Tibial nerve (tissue), 4 donors: Measurements from ENCODE around the gene PHF23. TPM values are rescaled to one million over a fixed set of nuclear protein-coding genes. Genes with fewer than 3 reads are reported as not detected.
A peak's percentile ranks its signal among the peaks of the same experiment; 100 is the strongest.

Experiments used
- DNase-seq, 2 donors: peaks; one replicate each; pipeline ENCODE4 v3.0.0-alpha.2; 2019; ENCODE audit warnings: low spot score in 2 of 2
- H3K27ac ChIP-seq, 4 donors: fragments of 200-600 bp; sonication (generic) in 3 of 4; one replicate each; pipeline ENCODE4 v1.5.1; 2017 to 2019; ENCODE audit warnings: mild to moderate bottlenecking in 1 of 4
- H3K27me3 ChIP-seq, 2 donors: fragments of 200-600 bp; sonication (generic) in 1 of 2; one replicate each; pipeline versions ENCODE4 v1.5.1 to v1.6.0; 2017 to 2019
- H3K36me3 ChIP-seq, 3 donors: fragments of 200-600 bp; sonication (generic); one replicate each; pipeline ENCODE4 v1.5.1; 2018 to 2019
- H3K4me1 ChIP-seq, 4 donors: fragments of 200-600 bp; sonication (generic) in 3 of 4; one replicate each; pipeline ENCODE4 v1.5.1; 2017 to 2019
- H3K4me3 ChIP-seq, 4 donors: fragments of 200-600 bp; sonication (generic) in 3 of 4; one replicate each; pipeline ENCODE4 v1.5.1; 2017 to 2019; ENCODE audit warnings: mild to moderate bottlenecking in 1 of 4, moderate library complexity in 1 of 4
- H3K9me3 ChIP-seq, 4 donors: fragments of 200-600 bp; sonication (generic) in 3 of 4; one replicate each; pipeline ENCODE4 v1.5.1; 2017 to 2019
- CTCF ChIP-seq, 5 experiments: fragments of 200-600 bp in 3 of 5; fragments of 450-650 bp in 2 of 5; sonication (generic) in 3 of 5; IDR thresholded peaks; one replicate each; pipeline ENCODE4 v1.5.1; 2016 to 2019; ENCODE audit warnings: antibody characterized with exemption in 5 of 5, mild to moderate bottlenecking in 3 of 5, moderate library complexity in 2 of 5
- EP300 ChIP-seq, 2 donors: sonication (generic); formaldehyde crosslinking; IDR thresholded peaks; one replicate each; pipeline ENCODE4 v1.6.1; 2017; ENCODE audit warnings: antibody characterized with exemption in 2 of 2, mild to moderate bottlenecking in 1 of 2
- POLR2A ChIP-seq, 2 donors: fragments of 450-650 bp; IDR thresholded peaks; one replicate each; pipeline ENCODE4 v1.6.1; 2017; ENCODE audit warnings: antibody characterized with exemption in 2 of 2, mild to moderate bottlenecking in 2 of 2, moderate library complexity in 2 of 2
- WGBS, 2 donors: methylation state at CpG; one replicate each; pipeline ENCODE4 v1.1.5; 2018; 5-methylcytosine and 5-hydroxymethylcytosine counted together
- total RNA-seq, 4 donors: library from RNA; depleted of rRNA; stranded (reverse); fragments of >200 nt; gene quantifications; one replicate each; pipeline ENCODE4 v1.1.0, GENCODE V29; 2016

PHF23 gene
- total RNA-seq, 4 donors from 2014 or later = 20.3 to 29.7 (median 23.3) TPM

DNA sequence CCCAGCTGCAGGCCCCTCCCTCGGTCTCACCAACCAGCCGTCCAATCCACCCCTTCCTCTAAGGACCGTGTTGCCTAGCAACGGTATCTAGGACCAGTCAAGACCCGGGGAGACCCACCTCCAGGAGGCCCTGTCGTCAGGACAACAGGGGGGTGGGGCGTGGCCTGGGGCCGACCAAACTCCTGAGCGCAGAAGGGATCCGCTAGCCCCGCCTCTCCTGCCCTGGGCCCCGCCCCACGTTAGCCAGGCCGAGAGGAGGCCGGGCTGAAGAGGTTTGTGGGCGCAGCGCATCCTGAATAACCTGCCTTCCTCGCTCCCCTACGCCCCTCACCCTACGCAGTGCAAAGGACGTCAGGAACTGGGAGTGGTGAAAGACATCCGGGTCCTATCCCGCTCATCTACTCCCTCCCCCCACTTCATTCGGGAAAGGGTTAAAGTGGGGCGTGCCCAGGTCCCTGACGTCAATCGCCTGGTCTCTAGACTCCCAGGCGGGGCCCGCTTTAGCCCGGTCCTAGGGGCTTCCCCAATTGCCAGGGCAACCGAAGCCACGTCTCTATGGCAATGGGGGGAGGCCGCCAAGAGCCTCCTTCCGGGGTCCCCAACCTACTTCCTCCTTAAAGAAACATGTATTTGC lies 34.3 kb downstream of the PHF23 start:
- 0 to 2% methylated on average over 31 of the region's 34 CpGs for WGBS, 2 donors
- DNase-seq = peak; percentile 58 to 59
- Histone ChIP-seq H3K36me3 (peaks cover 0 to 20% (median 4%) of the 10 kb centered on the region in 3 donors), H3K4me3 (peak overlapping the region; percentile 25 to 59 (median 46)), H3K4me1 (peaks cover 0 to 22% (median 4%) of the 10 kb centered on the region in 4 donors), H3K9me3 (no peaks in the 10 kb centered on the region), H3K27me3 (no peaks in the 10 kb centered on the region), H3K27ac (peak overlapping the region in 3 of 4 donors; percentile 58 to 81 (median 75))
- TF ChIP-seq EP300 (IDR thresholded peaks at IDR 0.05) = peak in 1 of 2 donors; percentile 54
- peak in 1 of 2 donors; percentile 34 for TF ChIP-seq POLR2A (IDR thresholded peaks at IDR 0.05)
- TF ChIP-seq CTCF (IDR thresholded peaks at IDR 0.05) = no peak

DNA sequence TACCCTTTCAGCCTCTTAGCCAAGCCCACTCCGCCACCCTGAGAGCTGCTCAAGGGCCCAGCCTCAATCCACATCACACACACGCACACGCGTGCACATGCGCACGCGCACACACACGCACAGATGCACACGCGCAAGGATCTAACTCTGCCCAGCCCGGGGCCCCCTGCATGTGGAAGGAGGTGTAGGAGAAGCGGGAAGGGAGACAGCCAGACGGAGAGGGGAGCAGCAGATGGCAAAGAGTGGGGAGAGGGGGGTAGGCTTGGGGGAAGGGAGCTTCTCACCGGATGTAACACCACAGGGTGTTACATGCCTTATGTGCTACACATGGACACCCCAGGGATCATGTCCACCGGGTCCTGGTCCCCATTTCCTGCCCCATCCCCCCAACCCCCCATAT lies 34.9 kb downstream of the PHF23 start:
- H3K4me3 ChIP-seq = peak overlapping the region; percentile 25 to 59 (median 46)
- DNase-seq = no peak
- H3K9me3 ChIP-seq = no peaks in the 10 kb centered on the region
- peaks cover 0 to 22% (median 4%) of the 10 kb centered on the region in 3 donors for H3K36me3 ChIP-seq
- 71 to 75% methylated on average over 15 of the region's 15 CpGs for WGBS, 2 donors
- H3K27me3 ChIP-seq = no peaks in the 10 kb centered on the region
- H3K27ac ChIP-seq = peak overlapping the region in 3 of 4 donors; percentile 58 to 81 (median 75)
- H3K4me1 ChIP-seq = peaks cover 0 to 22% (median 4%) of the 10 kb centered on the region in 4 donors
- no peak for TF ChIP-seq POLR2A (IDR thresholded peaks at IDR 0.05)

DNA sequence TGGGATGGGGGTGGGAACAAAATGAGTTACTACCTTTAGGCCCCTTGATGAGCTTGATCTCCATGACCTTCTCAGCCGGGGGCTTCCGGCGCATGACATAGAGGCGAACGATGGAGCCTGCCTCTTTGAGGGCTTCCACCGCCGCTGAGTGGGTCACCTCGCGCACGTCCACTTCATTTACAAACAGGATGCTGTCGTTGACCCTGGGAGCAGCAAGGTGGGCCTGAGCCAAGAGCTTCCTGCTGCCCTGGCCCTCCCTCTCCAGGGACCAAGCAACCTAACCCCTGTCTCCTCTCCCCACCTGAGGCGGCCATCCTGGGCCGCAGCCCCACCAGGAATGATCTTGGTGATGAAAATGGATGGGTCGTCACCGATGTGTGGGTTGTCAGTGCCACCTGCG lies 35.9 kb downstream of the PHF23 start:
- H3K27ac ChIP-seq = no peak overlapping the region
- WGBS, 2 donors = 92% methylated on average over 16 of the region's 16 CpGs
- no peak for DNase-seq

DNA sequence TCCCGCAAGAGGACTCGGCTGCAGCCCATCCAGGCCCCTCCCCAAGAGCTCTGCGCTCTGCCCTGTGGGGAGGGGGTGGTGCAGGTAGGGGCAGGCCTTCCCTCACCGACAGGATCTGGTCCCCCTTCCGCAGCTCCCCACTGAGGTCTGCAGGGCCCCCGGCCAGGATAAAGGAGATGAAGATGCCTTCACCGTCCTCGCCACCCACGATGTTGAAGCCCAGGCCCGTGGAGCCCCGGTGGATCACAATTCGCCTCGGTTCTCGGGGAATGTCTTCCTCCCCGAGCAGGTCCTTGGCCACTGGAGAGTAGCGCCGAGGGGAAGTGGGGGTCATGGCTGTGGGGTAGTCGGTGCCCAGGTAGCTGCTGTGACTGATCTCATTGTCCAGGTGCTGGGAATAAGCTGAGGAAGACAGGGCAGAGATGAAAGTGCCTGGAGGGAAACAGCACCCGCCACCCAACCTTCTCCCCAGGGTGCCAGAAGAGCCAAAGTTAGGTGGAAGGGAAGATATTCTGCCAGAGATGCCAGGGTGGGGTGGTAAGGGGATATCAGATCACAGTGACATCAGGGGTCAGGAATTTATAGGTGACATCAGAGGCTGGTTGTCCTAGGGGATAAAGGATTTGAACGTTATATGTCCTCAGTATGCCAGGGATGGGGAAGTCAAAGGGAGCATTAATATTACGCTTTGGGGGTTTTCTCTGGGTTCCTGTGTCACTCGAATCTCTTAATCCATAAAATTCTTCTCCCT lies 42.4 kb downstream of the PHF23 start:
- Histone ChIP-seq H3K27me3 (no peaks in the 10 kb centered on the region), H3K27ac (no peak overlapping the region), H3K4me1 (no peaks in the 10 kb centered on the region), H3K4me3 (no peak overlapping the region), H3K9me3 (no peaks in the 10 kb centered on the region), H3K36me3 (peaks cover 0 to 73% (median 0%) of the 10 kb centered on the region in 3 donors)
- DNase-seq = no peak
- 87 to 88% methylated on average over 9 to 20 of the region's 22 CpGs for WGBS, 2 donors
- TF ChIP-seq POLR2A (IDR thresholded peaks at IDR 0.05) = no peak
- TF ChIP-seq EP300 (IDR thresholded peaks at IDR 0.05) = no peak
- no peak for TF ChIP-seq CTCF (IDR thresholded peaks at IDR 0.05)

More for the DNA sequence above, 35.9 kb downstream of the PHF23 start:
- Histone ChIP-seq H3K36me3 (peaks cover 0 to 29% (median 4%) of the 10 kb centered on the region in 3 donors), H3K27me3 (no peaks in the 10 kb centered on the region), H3K4me3 (no peak overlapping the region), H3K4me1 (peaks cover 0 to 22% (median 4%) of the 10 kb centered on the region in 4 donors), H3K9me3 (no peaks in the 10 kb centered on the region)
- no peak for TF ChIP-seq EP300 (IDR thresholded peaks at IDR 0.05)
- no peak for TF ChIP-seq CTCF (IDR thresholded peaks at IDR 0.05)
- TF ChIP-seq POLR2A (IDR thresholded peaks at IDR 0.05) = no peak

GRCh38 chr17:7195971-7196370 lies 43.3 kb downstream of the PHF23 start:
- H3K36me3 ChIP-seq = peaks cover 0 to 78% (median 0%) of the 10 kb centered on the region in 3 donors
- no peaks in the 10 kb centered on the region for H3K9me3 ChIP-seq
- H3K27ac ChIP-seq = no peak overlapping the region
- no peak overlapping the region for H3K4me3 ChIP-seq
- DNase-seq = no peak
- TF ChIP-seq EP300 (IDR thresholded peaks at IDR 0.05) (no peak), CTCF (IDR thresholded peaks at IDR 0.05) (no peak), POLR2A (IDR thresholded peaks at IDR 0.05) (no peak)
- no peaks in the 10 kb centered on the region for H3K4me1 ChIP-seq
- H3K27me3 ChIP-seq = no peaks in the 10 kb centered on the region
- WGBS, 2 donors = 90 to 93% methylated on average over 11 to 12 of the region's 12 CpGs
